GM13977 (cell line): ENCODE results near the gene MAN1C1.

Experiments
- DNase-seq: peaks from one replicate; pipeline ENCODE4 v3.0.0; 2012; ENCODE audit warnings: low spot score
- CTCF ChIP-seq: IDR thresholded peaks from 2 replicates; pipeline ENCODE4 v1.5.1; 2012; ENCODE audit warnings: mild to moderate bottlenecking, control low read depth; ENCODE audit not compliant: insufficient read depth; ENCODE audit errors: extremely low read depth, missing control alignments
- in situ Hi-C: fragments of 300-500 bp; cut with MboI; formaldehyde crosslinking; loops from one replicate; pipeline ENCODE4 v1.12.0; 2022; ENCODE audit warnings: low sequenced_read_pairs, low pct_unique_long_range_greater_than_20kb, mixed read lengths, inconsistent platforms; ENCODE audit not compliant: unreplicated experiment

Gene MAN1C1

GRCh38 chr1:25705699-25706098, 89.1 kb downstream of the MAN1C1 start:
- in situ Hi-C loops = no loop called here
- no peak for DNase-seq
- TF ChIP-seq CTCF = no peak

- in situ Hi-C loops = no loop called here
- no peak for DNase-seq
- TF ChIP-seq CTCF = no peak
Measured at GRCh38 chr1:25706146-25707089, 89.8 kb downstream of the MAN1C1 start.

GRCh38 chr1:25707280-25708016, 90.9 kb downstream of the MAN1C1 start:
- DNase-seq = no peak

GRCh38 chr1:25710583-25711347, 94.2 kb downstream of the MAN1C1 start:
- in situ Hi-C loops = no loop called here
- TF ChIP-seq CTCF = no peak
- no peak for DNase-seq

More at GRCh38 chr1:25707280-25708016, 90.9 kb downstream of the MAN1C1 start:
- in situ Hi-C loops = no loop called here
- TF ChIP-seq CTCF = no peak

- no peak for DNase-seq
- in situ Hi-C loops = no loop called here
Measured at GRCh38 chr1:25711555-25712298, 95.1 kb downstream of the MAN1C1 start.

More at GRCh38 chr1:25711555-25712298, 95.1 kb downstream of the MAN1C1 start:
- no peak for TF ChIP-seq CTCF
